Activated naive CD4-positive, alpha-beta T cell treated with anti-CD3 and anti-CD28 coated beads, Interleukin-2, amount 50 U/mL, for 24 hours (primary cell): ENCODE results near the gene ATF7IP.

Source experiments
- H3K27ac Mint-ChIP-seq: one replicate; pipeline ENCODE4 v1.8.0; 2021; ENCODE audit warnings: mild to moderate bottlenecking, mixed read lengths
- H3K27me3 Mint-ChIP-seq: one replicate; pipeline ENCODE4 v1.8.0; 2021; ENCODE audit warnings: mixed read lengths
- H3K36me3 Mint-ChIP-seq: one replicate; pipeline ENCODE4 v1.8.0; 2021; ENCODE audit warnings: mixed read lengths
- H3K4me1 Mint-ChIP-seq: one replicate; pipeline ENCODE4 v1.8.0; 2021; ENCODE audit warnings: mixed read lengths
- H3K4me3 Mint-ChIP-seq: one replicate; pipeline ENCODE4 v1.8.0; 2021; ENCODE audit warnings: mild to moderate bottlenecking, mixed read lengths
- H3K9me3 Mint-ChIP-seq: one replicate; pipeline ENCODE4 v1.8.0; 2021; ENCODE audit warnings: mixed read lengths

Gene ATF7IP

GRCh38 chr12:14481201-14481600 is 115.7 kb downstream of the ATF7IP start:
- Mint-ChIP-seq H3K4me1 (no peaks in the 10 kb centered on the region), H3K36me3 (peaks cover 30% of the 10 kb centered on the region), H3K9me3 (no peaks in the 10 kb centered on the region), H3K27me3 (no peaks in the 10 kb centered on the region), H3K27ac (no peak overlapping the region), H3K4me3 (no peak overlapping the region)

- H3K36me3 Mint-ChIP-seq, result peaks cover 36% of the 10 kb centered on the region
- no peaks in the 10 kb centered on the region for H3K27me3 Mint-ChIP-seq
- no peak overlapping the region for H3K4me3 Mint-ChIP-seq
- H3K27ac Mint-ChIP-seq, result no peak overlapping the region
- H3K4me1 Mint-ChIP-seq, result no peaks in the 10 kb centered on the region
- no peaks in the 10 kb centered on the region for H3K9me3 Mint-ChIP-seq
These were observed 116.9 kb downstream of the ATF7IP start for GRCh38 chr12:14482361-14482760.

- Mint-ChIP-seq H3K4me1 (no peaks in the 10 kb centered on the region), H3K27me3 (no peaks in the 10 kb centered on the region), H3K9me3 (no peaks in the 10 kb centered on the region), H3K36me3 (peaks cover 36% of the 10 kb centered on the region), H3K27ac (no peak overlapping the region), H3K4me3 (no peak overlapping the region)
These were observed 117.4 kb downstream of the ATF7IP start for GRCh38 chr12:14482886-14483285.

DNA sequence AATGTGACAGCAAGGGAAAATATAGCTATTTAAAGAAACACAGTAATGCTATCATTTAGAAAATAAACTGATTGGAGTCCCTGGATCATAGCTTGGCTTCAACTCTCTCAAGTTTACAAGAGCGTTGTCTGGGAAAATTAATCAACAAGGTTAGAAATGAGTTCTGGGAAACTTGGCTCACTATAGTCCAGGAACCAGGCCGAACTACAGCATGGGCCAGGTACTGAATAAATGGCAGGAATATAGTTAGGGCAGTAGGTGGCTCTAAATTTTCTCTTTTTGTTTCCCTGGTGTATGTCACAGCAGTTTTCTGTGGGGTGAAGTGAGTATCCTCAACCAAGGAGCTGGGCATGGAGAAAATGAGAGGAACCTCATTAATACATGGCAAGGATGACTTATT is 129.8 kb downstream of the ATF7IP start:
- no peak overlapping the region for H3K4me3 Mint-ChIP-seq
- no peaks in the 10 kb centered on the region for H3K27me3 Mint-ChIP-seq
- H3K9me3 Mint-ChIP-seq, result no peaks in the 10 kb centered on the region
- H3K36me3 Mint-ChIP-seq, result peaks cover 32% of the 10 kb centered on the region
- H3K4me1 Mint-ChIP-seq, result no peaks in the 10 kb centered on the region
- H3K27ac Mint-ChIP-seq, result peak overlapping the region; percentile 41

DNA sequence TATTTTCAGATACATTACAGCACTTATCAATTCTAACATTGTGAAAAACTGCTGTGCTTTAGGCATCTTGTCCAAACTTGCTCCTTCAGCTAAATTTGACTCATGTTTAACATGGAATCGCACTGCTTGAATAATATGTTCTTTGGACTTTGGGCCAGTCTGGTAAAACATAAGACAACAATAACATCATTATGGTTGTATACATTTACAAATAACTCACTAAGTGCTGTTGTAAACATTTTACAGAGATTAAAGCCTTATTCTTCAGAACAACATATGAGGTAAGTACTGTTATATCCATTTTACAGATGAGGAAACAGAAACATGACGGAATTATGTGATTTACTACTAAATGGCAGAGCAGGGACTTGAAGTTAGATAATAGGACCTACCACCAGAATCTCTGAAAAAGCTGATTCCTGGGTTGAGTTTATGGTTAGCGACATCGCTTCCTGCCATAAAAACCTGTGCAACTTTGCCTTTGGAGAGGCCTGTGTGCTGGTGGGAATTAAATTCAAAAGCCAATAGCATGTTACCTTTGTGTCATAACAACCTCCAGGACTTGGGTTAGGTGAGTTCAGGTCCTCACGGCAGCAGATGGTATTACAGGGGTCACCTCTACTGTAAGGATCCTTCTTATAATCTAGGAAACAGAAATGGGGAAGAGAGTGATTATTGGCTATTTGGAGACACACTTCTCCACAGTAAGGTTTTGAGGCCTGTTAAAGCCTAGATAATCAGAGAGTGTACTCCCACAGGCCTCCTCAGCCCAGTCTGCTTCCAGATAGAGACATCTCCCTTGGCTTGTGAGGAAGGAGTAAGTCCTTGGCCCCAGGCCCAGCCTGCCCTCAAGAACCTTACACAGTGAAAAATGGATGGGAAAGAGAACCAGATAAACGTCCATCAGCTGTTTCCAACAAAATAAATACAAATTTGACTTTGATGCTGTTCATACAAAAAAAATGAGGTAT is 140.4 kb downstream of the ATF7IP start:
- H3K27ac Mint-ChIP-seq, result peak overlapping the region; percentile 17
- peaks cover 9% of the 10 kb centered on the region for H3K36me3 Mint-ChIP-seq
- H3K9me3 Mint-ChIP-seq, result no peaks in the 10 kb centered on the region
- peaks cover 3% of the 10 kb centered on the region for H3K4me1 Mint-ChIP-seq
- H3K27me3 Mint-ChIP-seq, result no peaks in the 10 kb centered on the region
- H3K4me3 Mint-ChIP-seq, result no peak overlapping the region

GRCh38 chr12:14510574-14510973 is 145.1 kb downstream of the ATF7IP start:
- H3K4me3 Mint-ChIP-seq, result no peak overlapping the region
- H3K4me1 Mint-ChIP-seq, result no peaks in the 10 kb centered on the region
- no peaks in the 10 kb centered on the region for H3K36me3 Mint-ChIP-seq
- H3K27ac Mint-ChIP-seq, result no peak overlapping the region
- H3K9me3 Mint-ChIP-seq, result no peaks in the 10 kb centered on the region
- peaks cover 4% of the 10 kb centered on the region for H3K27me3 Mint-ChIP-seq

DNA sequence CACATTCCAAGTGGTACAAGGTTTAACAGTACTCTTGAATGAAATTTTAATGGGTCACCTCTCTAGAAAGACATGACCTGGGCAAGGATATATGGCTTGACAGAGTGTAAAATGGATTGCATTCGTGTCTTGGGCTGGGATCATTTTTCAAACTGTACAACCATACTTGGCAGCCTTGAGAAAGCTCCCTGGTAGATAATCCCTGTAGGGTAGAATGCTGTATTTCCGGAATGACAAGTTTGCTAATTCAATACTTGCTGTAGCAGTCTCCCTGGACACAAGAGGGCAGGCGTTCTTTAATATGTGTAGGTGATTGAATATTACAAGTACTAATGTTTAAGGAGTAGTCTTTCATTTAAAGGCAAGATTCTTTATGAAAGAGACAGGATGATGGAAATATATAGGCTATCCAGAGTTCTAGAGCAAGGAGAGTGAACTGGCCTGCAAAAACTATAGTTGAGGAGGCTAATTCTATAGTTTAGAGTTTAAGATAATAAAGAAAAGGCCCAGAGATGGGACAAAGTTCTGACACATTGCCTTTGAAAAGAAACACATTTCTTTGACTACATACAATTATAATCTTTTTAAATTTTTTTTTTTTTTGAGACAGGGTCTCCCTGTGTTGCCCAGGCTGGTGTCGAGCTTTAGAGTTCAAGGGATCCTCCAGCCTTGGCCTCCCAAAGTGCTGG is 148.8 kb downstream of the ATF7IP start:
- Mint-ChIP-seq H3K27ac (no peak overlapping the region), H3K4me1 (no peaks in the 10 kb centered on the region), H3K4me3 (no peak overlapping the region), H3K9me3 (no peaks in the 10 kb centered on the region), H3K36me3 (no peaks in the 10 kb centered on the region), H3K27me3 (peaks cover 8% of the 10 kb centered on the region)

GRCh38 chr12:14514946-14515345 is 149.5 kb downstream of the ATF7IP start:
- peaks cover 8% of the 10 kb centered on the region for H3K27me3 Mint-ChIP-seq
- H3K9me3 Mint-ChIP-seq, result peaks cover 5% of the 10 kb centered on the region
- no peaks in the 10 kb centered on the region for H3K4me1 Mint-ChIP-seq
- H3K27ac Mint-ChIP-seq, result no peak overlapping the region
- no peaks in the 10 kb centered on the region for H3K36me3 Mint-ChIP-seq
- H3K4me3 Mint-ChIP-seq, result no peak overlapping the region

DNA sequence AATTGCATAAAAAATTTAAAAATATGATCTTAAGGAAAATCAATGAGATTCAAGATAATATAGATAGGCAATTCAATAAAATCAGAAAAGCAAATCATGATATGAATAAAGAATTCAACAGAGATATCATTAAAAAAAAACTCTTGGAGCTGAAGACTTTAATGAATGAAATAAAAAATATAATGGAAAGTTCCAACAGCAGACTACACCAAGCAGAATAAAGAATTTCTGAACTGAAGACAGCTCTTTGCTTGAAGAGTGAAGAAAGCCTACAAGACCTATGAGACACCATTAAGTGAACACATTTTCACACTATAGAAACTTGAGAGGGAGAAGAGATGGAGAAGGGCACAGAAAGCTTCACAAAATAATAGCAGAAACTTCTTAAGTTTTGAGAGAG is 156.3 kb downstream of the ATF7IP start:
- Mint-ChIP-seq H3K27me3 (peaks cover 5% of the 10 kb centered on the region), H3K4me3 (no peak overlapping the region), H3K9me3 (peaks cover 50% of the 10 kb centered on the region), H3K4me1 (no peaks in the 10 kb centered on the region), H3K36me3 (peaks cover 20% of the 10 kb centered on the region), H3K27ac (no peak overlapping the region)

DNA sequence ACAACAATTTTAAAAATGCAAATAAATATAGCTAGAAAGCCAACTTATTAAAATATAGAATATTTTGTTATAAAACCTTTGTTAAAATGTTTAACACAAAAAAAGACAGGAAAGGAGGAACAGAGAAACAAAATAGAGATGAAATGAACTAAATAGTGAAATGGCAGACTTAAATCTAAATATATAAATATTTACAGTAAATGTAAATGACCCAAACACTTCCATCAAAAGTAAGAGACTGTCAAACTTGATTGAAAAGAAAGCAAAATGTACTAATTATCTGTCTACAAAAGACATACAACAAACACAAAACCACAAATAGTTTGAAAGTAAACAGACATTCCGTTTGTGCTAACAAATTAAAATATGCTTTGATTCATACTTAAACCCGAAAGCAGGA is 160.5 kb downstream of the ATF7IP start:
- Mint-ChIP-seq H3K27me3 (peaks cover 4% of the 10 kb centered on the region), H3K9me3 (peaks cover 40% of the 10 kb centered on the region), H3K36me3 (peaks cover 19% of the 10 kb centered on the region), H3K4me3 (no peak overlapping the region), H3K4me1 (no peaks in the 10 kb centered on the region), H3K27ac (no peak overlapping the region)

- H3K27me3 Mint-ChIP-seq, result peaks cover 1% of the 10 kb centered on the region
- no peak overlapping the region for H3K27ac Mint-ChIP-seq
These were observed 166.7 kb downstream of the ATF7IP start for GRCh38 chr12:14532152-14532551.

DNA sequence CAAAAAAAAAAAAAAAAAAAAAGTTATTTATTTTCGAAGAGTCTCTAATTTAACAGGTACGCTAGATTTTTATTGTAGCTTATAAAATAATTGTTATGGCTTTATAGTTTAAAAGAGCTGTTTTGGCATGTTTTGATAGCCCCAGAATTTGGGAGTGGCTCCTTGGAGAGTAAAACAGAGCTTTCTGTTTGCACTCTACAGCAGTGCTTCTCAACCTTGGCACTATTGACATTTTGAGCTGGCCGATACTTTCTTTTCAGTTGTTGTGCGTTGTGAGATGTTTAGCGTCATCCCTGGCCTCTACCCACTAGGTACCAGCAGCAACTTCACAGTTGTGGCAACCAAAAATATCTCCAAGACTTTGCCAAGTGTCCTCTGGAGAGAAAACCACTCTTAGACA is 171.6 kb downstream of the ATF7IP start:
- H3K4me3 Mint-ChIP-seq, result no peak overlapping the region
- peaks cover 4% of the 10 kb centered on the region for H3K27me3 Mint-ChIP-seq
- H3K27ac Mint-ChIP-seq, result no peak overlapping the region
- no peaks in the 10 kb centered on the region for H3K36me3 Mint-ChIP-seq
- no peaks in the 10 kb centered on the region for H3K4me1 Mint-ChIP-seq
- H3K9me3 Mint-ChIP-seq, result peaks cover 5% of the 10 kb centered on the region

More at GRCh38 chr12:14532152-14532551, 166.7 kb downstream of the ATF7IP start:
- Mint-ChIP-seq H3K36me3 (no peaks in the 10 kb centered on the region), H3K9me3 (peaks cover 5% of the 10 kb centered on the region), H3K4me3 (no peak overlapping the region), H3K4me1 (no peaks in the 10 kb centered on the region)

DNA sequence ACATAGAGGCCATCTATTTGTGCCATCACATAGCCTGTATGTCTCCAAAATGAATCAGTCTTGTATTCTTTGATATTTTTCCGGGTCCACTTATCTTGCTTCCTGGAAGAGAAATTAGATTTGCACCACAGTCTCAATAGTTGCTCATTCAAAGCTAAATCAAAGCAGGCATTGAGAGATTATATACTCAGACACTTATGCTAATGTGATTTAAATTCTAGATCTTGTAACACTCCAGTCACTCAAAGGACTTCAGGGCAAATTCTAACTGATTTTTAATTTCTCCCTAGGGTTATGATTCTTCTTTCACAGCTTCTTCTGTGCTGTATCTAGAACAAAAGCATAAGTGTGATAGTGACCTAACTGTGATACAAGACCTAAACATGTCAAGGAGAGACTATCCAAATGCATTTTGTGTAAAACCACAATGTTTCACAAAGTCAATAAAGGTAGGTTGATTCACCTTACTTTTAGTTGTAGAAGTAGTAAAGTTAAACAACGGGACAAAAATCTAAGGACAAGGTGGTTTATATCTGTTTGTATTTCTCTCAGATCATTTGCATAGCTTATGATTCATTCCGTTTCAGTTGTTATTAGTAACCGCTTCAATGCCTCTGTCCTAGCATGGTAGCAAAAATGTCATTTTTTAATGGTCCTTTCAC is 175.4 kb downstream of the ATF7IP start:
- Mint-ChIP-seq H3K36me3 (no peaks in the 10 kb centered on the region), H3K4me3 (no peak overlapping the region), H3K27ac (no peak overlapping the region), H3K4me1 (no peaks in the 10 kb centered on the region), H3K27me3 (peaks cover 2% of the 10 kb centered on the region), H3K9me3 (no peaks in the 10 kb centered on the region)

GRCh38 chr12:14545144-14546124 is 180.0 kb downstream of the ATF7IP start:
- Mint-ChIP-seq H3K9me3 (no peaks in the 10 kb centered on the region), H3K4me1 (no peaks in the 10 kb centered on the region), H3K4me3 (no peak overlapping the region), H3K27ac (no peak overlapping the region), H3K36me3 (no peaks in the 10 kb centered on the region), H3K27me3 (peaks cover 6% of the 10 kb centered on the region)

- Mint-ChIP-seq H3K4me1 (no peaks in the 10 kb centered on the region), H3K27ac (no peak overlapping the region), H3K36me3 (no peaks in the 10 kb centered on the region), H3K27me3 (peaks cover 7% of the 10 kb centered on the region), H3K4me3 (no peak overlapping the region), H3K9me3 (no peaks in the 10 kb centered on the region)
These were observed 182.1 kb downstream of the ATF7IP start for GRCh38 chr12:14547571-14547970.
